ENCODE measurements around the gene IZUMO1. TPM values are rescaled to one million over a fixed set of nuclear protein-coding genes. Genes with fewer than 3 reads are reported as not detected.

The IZUMO1 gene
- total and polyA plus RNA-seq, 2 of the 8 experiments (the other 6 are each of a cell fraction or from before 2014, with no cell fraction given) = 0.33 to 1.8 TPM

- Histone ChIP-seq H3K4me3 (ENCODE audit: extremely low read depth in 1 of 4, insufficient read depth in 2 of 4, low read depth in 3 of 4, low read length in 4 of 4) (no peak overlapping the region), H2BK120ac (replicated peaks; ENCODE audit: low read depth, low read length) (no peak overlapping the region), H4K5ac (ENCODE audit: insufficient read length, low read depth, low read length) (no peak overlapping the region), H2AK5ac (ENCODE audit: low read depth, low read length) (peak overlapping the region; percentile 70; the same call in 1 of the 2 replicates), H3K27ac (ENCODE audit: low read depth, low read length) (no peak overlapping the region), H3K18ac (ENCODE audit: extremely low read depth, low read length) (no peak overlapping the region), H2AFZ (ENCODE audit: low read length) (no peak overlapping the region), H3K4ac (replicated peaks; ENCODE audit: insufficient read length, low read depth, low read length) (no peak overlapping the region), H4K8ac (ENCODE audit: extremely low read depth, insufficient read depth, low read length) (no peak overlapping the region), H3K14ac (ENCODE audit: insufficient read length) (no peak overlapping the region), H3K56ac (replicated peaks; ENCODE audit: insufficient read length, low read depth, low read length) (no peak overlapping the region), H3K79me2 (ENCODE audit: control insufficient read depth in 1 of 2, insufficient read depth in 2 of 2, low read length in 2 of 2) (no peaks in the 10 kb centered on the region), H3K23ac (ENCODE audit: insufficient read length) (no peak overlapping the region), H2BK15ac (ENCODE audit: low read length) (0 out of 2 replicates have a peak overlapping the region, but pooled peaks have one; percentile 81), H3K4me1 (replicated peaks in 1 of 4; ENCODE audit: control insufficient read depth in 3 of 4, insufficient read depth in 4 of 4, low read length in 3 of 4) (peaks cover 0 to 8% (median 6%) of the 10 kb centered on the region in 4 experiments; a peak in 6 of 7 replicates), H2BK12ac (ENCODE audit: low read depth, low read length) (0 out of 2 replicates have a peak overlapping the region, but pooled peaks have one; percentile 81), H3K36me3 (ENCODE audit: control insufficient read depth in 2 of 4, insufficient read depth in 4 of 4, low read length in 3 of 4) (no peaks in the 10 kb centered on the region), H3K23me2 (ENCODE audit: low read depth, low read length) (no peaks in the 10 kb centered on the region), H3K4me2 (ENCODE audit: insufficient read depth in 1 of 2, low read depth in 2 of 2, low read length in 2 of 2) (no peak overlapping the region; a peak in 1 of 4 replicates), H3K9me3 (ENCODE audit: insufficient read depth in 2 of 2, low read depth in 1 of 2, low read length in 1 of 2) (no peaks in the 10 kb centered on the region), H2BK5ac (ENCODE audit: low read depth, low read length) (no peak overlapping the region), H4K20me1 (replicated peaks in 1 of 2; ENCODE audit: control insufficient read depth in 1 of 2, insufficient read depth in 2 of 2, low read length in 2 of 2) (no peaks in the 10 kb centered on the region), H3K9ac (replicated peaks in 1 of 4; ENCODE audit: extremely low read depth in 1 of 4, low read depth in 3 of 4, low read length in 3 of 4) (no peak overlapping the region), H4K91ac (replicated peaks; ENCODE audit: insufficient read length, low read length) (no peak overlapping the region), H2BK20ac (ENCODE audit: low read length) (no peak overlapping the region; the same call in 1 of the 2 replicates), H3K27me3 (replicated peaks in 1 of 4; ENCODE audit: control insufficient read depth in 3 of 4, extremely low read depth in 1 of 4, insufficient read depth in 3 of 4, low read length in 3 of 4) (no peaks in the 10 kb centered on the region), H3K79me1 (ENCODE audit: low read depth, low read length) (no peaks in the 10 kb centered on the region)
- POLR2A ChIA-PET (ENCODE audit: partially characterized antibody) = interaction anchor here (1.1 to 2.0 kb wide), 3 partner anchors 39 to 173 kb away, joined by 3 to 8 read pairs (median 5); partner anchors contain the start of gene PPP1R15A
- FAIRE-seq (no peak), DNase-seq (ENCODE audit: low read depth in 1 of 2, low spot score in 2 of 2) (no peak)
- 92% methylated on average over 6 of the region's 6 CpGs; no CpG with 5 or more reads in 1 of the 2 experiments for WGBS, 2 experiments (ENCODE audit: extremely low coverage in 1 of 2, insufficient coverage in 1 of 2, insufficient read length in 1 of 2, insufficient replicate concordance in 2 of 2, low coverage in 1 of 2, low lambda C conversion rate in 2 of 2, missing lambda C conversion rate in 1 of 2)
- CTCF ChIA-PET (ENCODE audit: partially characterized antibody) = interaction anchor here (0.7 to 17.5 kb wide), 14 partner anchors 10 to 149 kb away, joined by 3 to 285 read pairs (median 5); partner anchors contain the start of genes BCAT2, CA11 and HSD17B14
- TF ChIP-seq BCL11A (IDR thresholded peaks at IDR 0.05; ENCODE audit: low read depth in 2 of 2, low read length in 2 of 2) (no peak), JUN (IDR thresholded peaks at IDR 0.05; ENCODE audit: low read depth, low read length) (no peak), GTF2F1 (IDR thresholded peaks at IDR 0.05; ENCODE audit: borderline replicate concordance, low read depth, low read length) (no peak), CHD2 (IDR thresholded peaks at IDR 0.05; ENCODE audit: low read length) (no peak), TCF12 (IDR thresholded peaks at IDR 0.05; ENCODE audit: low read depth, low read length) (no peak), RFX5 (IDR thresholded peaks at IDR 0.05; ENCODE audit: borderline replicate concordance, low read depth, low read length) (no peak), MAX (IDR thresholded peaks at IDR 0.05) (no peak), KDM4A (IDR thresholded peaks at IDR 0.05; ENCODE audit: low read depth, low read length, severe bottlenecking) (no peak), ASH2L (IDR thresholded peaks at IDR 0.05; ENCODE audit: low read length) (no peak)
Observed at GRCh38 chr19:48794291-48794690, 47.6 kb upstream of the IZUMO1 start.
